Prostate gland (tissue), 2 donors: Measurements from ENCODE around the gene PRDM13. TPM values are rescaled to one million over a fixed set of nuclear protein-coding genes. Genes with fewer than 3 reads are reported as not detected.

Experiments used
- DNase-seq: peaks from one replicate; pipeline ENCODE4 v3.0.0-alpha.2; 2019; ENCODE audit warnings: low spot score
- H3K27ac ChIP-seq, 2 donors: fragments of 200-600 bp; sonication (generic); 2 replicates each; pipeline ENCODE4 v1.5.1; 2017 to 2019
- H3K27me3 ChIP-seq: fragments of 200-600 bp; sonication (generic); replicated peaks from 2 replicates; pipeline ENCODE4 v1.5.1; 2019; ENCODE audit not compliant: insufficient read depth
- H3K36me3 ChIP-seq, 2 donors: fragments of 200-600 bp; sonication (generic); 1 replicate in 1 of 2; 2 replicates in 1 of 2; pipeline versions ENCODE4 v1.5.1 to v1.8.1; 2017 to 2019
- H3K4me1 ChIP-seq: fragments of 200-600 bp; sonication (generic); replicated peaks from 2 replicates; pipeline ENCODE4 v1.5.1; 2019
- H3K4me3 ChIP-seq, 2 donors: fragments of 200-600 bp; sonication (generic); 2 replicates each; pipeline ENCODE4 v1.5.1; 2017 to 2019
- H3K9me3 ChIP-seq: fragments of 200-600 bp; sonication (generic); 2 replicates; pipeline ENCODE4 v1.5.1; 2017
- POLR2A ChIP-seq: fragments of 450-650 bp; IDR thresholded peaks from one replicate; pipeline ENCODE4 v1.6.1; 2016; ENCODE audit warnings: antibody characterized with exemption, mild to moderate bottlenecking
- POLR2AphosphoS5 ChIP-seq: sonication (generic); formaldehyde crosslinking; IDR thresholded peaks from one replicate; pipeline ENCODE4 v1.6.1; 2017; ENCODE audit warnings: antibody characterized with exemption
- WGBS: methylation state at CpG from one replicate; pipeline ENCODE4 v1.1.5; 2018; 5-methylcytosine and 5-hydroxymethylcytosine counted together
- intact Hi-C: fragments of 100-400 bp; cut with DNase I; formaldehyde crosslinking; loops from one replicate; pipeline ENCODE4 v1.14.2; 2022
- total RNA-seq, 2 donors: library from RNA; depleted of rRNA; stranded (reverse); fragments of >200 nt; gene quantifications; one replicate each; pipeline ENCODE4 v1.1.0, GENCODE V29; 2016
- TF ChIP-seq, protein P1 (sequence below), 4 experiments: fragments of 200-600 bp in 2 of 4; fragments of 450-650 bp in 2 of 4; sonication (generic) in 2 of 4; IDR thresholded peaks; 1 replicate in 3 of 4; 2 replicates in 1 of 4; pipeline ENCODE4 v1.5.1; 2016 to 2019; ENCODE audit warnings: antibody characterized with exemption in 4 of 4, mild to moderate bottlenecking in 2 of 4, moderate library complexity in 2 of 4

PRDM13 gene
- total RNA-seq, 2 donors from 2014 or later: 0.74 TPM; not detected in 1

DNA sequence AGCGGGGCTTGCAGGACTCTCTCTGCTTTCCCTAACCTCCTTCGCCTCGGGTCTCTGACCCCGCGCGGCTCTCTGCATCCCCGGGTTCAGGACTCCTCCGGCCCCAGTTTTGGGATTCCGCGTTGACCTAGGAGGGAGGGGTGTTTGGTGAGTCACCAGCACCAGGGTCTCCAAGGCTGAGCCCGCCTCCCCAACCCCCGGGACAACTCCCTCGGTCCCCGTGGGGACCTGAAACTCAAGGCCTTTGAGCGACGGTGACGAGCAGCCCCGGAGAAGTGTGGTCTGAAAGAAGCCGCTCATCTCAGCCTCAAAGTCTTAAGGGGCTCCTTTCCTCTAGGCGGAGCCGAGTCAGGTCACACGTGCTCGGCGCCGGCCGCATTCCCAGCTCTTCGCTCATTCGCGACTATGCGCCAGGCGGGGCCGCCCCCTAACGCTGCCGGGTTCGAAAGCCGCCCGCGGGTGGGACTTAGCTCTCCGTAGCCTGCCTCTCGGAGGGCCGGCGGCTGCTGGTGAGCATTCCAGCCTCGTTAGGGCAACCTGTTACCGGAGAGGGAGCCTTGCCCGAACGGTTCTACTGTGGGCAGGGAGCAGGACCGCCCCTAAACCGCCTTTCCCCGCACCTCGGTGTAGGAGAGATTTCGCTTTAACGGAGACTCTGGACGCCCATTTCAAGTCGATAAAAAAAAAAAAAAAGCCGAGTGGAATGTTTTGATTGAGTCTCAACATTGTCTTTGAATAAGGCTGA is 3.0 kb upstream of the PRDM13 start:
- WGBS: 3% methylated on average over 50 of the region's 55 CpGs
- intact Hi-C loops: no loop called here
- Histone ChIP-seq H3K4me1 (peaks cover 6% of the 10 kb centered on the region), H3K27me3 (peaks cover 44% of the 10 kb centered on the region), H3K9me3 (no peaks in the 10 kb centered on the region), H3K4me3 (no peak overlapping the region), H3K36me3 (no peaks in the 10 kb centered on the region), H3K27ac (no peak overlapping the region)
- no peak for DNase-seq
- TF ChIP-seq POLR2AphosphoS5: no peak
- no peak for TF ChIP-seq POLR2A
- TF ChIP-seq, protein P1, sequence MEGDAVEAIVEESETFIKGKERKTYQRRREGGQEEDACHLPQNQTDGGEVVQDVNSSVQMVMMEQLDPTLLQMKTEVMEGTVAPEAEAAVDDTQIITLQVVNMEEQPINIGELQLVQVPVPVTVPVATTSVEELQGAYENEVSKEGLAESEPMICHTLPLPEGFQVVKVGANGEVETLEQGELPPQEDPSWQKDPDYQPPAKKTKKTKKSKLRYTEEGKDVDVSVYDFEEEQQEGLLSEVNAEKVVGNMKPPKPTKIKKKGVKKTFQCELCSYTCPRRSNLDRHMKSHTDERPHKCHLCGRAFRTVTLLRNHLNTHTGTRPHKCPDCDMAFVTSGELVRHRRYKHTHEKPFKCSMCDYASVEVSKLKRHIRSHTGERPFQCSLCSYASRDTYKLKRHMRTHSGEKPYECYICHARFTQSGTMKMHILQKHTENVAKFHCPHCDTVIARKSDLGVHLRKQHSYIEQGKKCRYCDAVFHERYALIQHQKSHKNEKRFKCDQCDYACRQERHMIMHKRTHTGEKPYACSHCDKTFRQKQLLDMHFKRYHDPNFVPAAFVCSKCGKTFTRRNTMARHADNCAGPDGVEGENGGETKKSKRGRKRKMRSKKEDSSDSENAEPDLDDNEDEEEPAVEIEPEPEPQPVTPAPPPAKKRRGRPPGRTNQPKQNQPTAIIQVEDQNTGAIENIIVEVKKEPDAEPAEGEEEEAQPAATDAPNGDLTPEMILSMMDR (IDR thresholded peaks at IDR 0.05): no peak

DNA sequence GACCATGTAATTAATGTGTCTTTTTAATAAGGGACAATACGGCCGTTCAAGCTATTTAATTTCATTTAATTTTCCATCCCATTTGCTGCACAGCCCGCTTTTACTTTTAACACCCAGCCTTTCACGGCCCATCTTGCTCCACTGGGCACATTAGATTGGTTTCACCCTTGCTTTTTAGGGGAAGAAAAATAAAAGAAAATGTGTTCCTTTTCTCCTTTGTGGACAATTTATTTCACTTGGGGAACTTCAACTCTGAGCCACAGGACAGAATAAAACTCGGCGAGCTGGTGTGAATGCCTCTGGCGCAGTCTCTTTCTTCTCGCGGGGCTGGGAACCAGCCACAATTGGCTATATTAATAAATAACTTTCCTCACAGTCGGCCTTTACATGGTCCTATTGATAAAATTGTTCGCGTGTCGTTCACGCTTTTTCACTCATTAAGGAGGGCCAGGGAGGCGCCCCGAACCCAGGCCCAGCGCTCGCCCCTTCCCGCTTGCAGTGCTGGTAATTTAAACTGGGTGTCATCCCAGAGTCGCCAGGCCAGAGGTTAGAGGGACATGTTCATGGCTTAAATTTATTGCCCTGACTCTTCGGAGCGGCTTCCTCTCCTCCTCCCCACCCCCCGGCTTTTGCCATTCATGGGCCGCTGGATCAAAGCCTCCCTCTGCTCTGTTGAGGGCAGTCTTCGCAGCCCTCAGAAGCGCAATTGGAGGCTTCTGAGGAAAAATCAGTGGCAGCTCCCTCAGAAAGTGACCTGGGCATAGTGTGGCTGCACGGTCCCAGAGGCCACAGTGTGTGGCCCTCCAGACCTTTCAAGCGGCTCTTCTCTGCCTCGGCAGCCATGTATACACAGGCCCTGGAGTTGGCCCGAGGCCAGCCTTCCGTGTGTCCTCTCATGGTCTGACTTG is 2.2 kb upstream of the PRDM13 start:
- TF ChIP-seq POLR2AphosphoS5 (no peak), POLR2A (no peak)
- TF ChIP-seq, protein P1 (IDR thresholded peaks at IDR 0.05): no peak
- no peaks in the 10 kb centered on the region for H3K36me3 ChIP-seq
- DNase-seq: no peak
- peaks cover 52% of the 10 kb centered on the region for H3K27me3 ChIP-seq
- H3K9me3 ChIP-seq: no peaks in the 10 kb centered on the region
- H3K4me3 ChIP-seq: no peak overlapping the region
- peaks cover 6% of the 10 kb centered on the region for H3K4me1 ChIP-seq
- no peak overlapping the region for H3K27ac ChIP-seq
- WGBS: 13% methylated on average over 31 of the region's 31 CpGs
- intact Hi-C loops: no loop called here

- no peak for DNase-seq
- intact Hi-C loops: no loop called here
- Histone ChIP-seq H3K36me3 (no peaks in the 10 kb centered on the region), H3K27me3 (peaks cover 60% of the 10 kb centered on the region), H3K4me1 (peaks cover 6% of the 10 kb centered on the region), H3K4me3 (no peak overlapping the region), H3K27ac (no peak overlapping the region), H3K9me3 (no peaks in the 10 kb centered on the region)
- TF ChIP-seq POLR2A: no peak
- TF ChIP-seq POLR2AphosphoS5: no peak
- TF ChIP-seq, protein P1 (IDR thresholded peaks at IDR 0.05): no peak
- 12% methylated on average over 20 of the region's 20 CpGs for WGBS
These were observed 1.4 kb upstream of the PRDM13 start for GRCh38 chr6:99605074-99605734.

DNA sequence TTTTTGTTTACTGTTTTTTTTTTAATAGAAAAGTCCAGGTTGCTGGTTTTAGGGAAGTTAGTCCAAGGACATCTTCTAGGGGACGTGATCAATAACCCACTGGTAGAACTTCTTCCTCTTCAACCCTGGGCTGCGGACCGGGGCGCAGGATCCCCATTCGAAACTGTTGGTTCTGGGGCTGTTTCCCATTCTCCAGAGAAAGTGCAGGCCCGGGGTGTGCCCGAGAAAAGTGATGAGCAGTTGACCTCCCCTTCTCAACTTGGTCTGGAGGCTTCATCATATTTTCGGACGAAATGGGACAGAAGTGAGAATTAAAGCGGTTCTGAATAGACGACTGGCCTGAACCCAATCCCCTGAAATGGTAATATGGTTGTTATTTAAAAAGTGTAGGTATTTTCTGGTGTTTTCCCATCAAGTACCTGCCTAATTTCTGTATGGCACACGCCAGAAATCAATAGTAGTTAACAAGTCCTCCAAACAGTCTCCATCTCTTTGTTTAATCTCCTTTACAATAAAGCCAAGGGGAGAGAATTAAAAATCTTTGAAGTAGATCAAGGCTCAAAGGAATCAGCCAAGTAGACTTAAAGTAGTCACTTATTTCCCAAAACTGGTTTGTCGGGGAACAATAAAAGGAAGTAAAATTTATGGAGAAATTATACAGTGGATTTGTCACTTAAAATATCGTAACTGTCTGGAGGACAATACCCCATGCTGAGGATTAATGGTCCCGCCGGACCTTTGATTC is 550 bp upstream of the PRDM13 start:
- WGBS: 9% methylated on average over 16 of the region's 16 CpGs
- Histone ChIP-seq H3K27me3 (peaks cover 60% of the 10 kb centered on the region), H3K27ac (no peak overlapping the region), H3K4me1 (peaks cover 6% of the 10 kb centered on the region), H3K4me3 (no peak overlapping the region), H3K36me3 (no peaks in the 10 kb centered on the region), H3K9me3 (no peaks in the 10 kb centered on the region)
- DNase-seq: no peak
- intact Hi-C loops: no loop called here
- TF ChIP-seq POLR2A (no peak), POLR2AphosphoS5 (no peak)
- TF ChIP-seq, protein P1 (IDR thresholded peaks at IDR 0.05): no peak
